OCI-LY3 (cell line): Measurements from ENCODE around the gene H2AZ2.

Source experiments
- H2AFZ ChIP-seq: fragments of 200-600, 300-600 bp; shearing (Covaris generic); 2 replicates; pipeline ENCODE4 v1.6.0; 2014; ENCODE audit warnings: antibody characterized with exemption, low read depth, low read length
- H3K27ac ChIP-seq: fragments of 200-600, 300-600 bp; sonication (generic); 2 replicates; pipeline ENCODE4 v1.5.1; 2014; ENCODE audit warnings: mild to moderate bottlenecking, low read length, moderate library complexity, mixed read lengths
- H3K27me3 ChIP-seq: fragments of 200-600, 300-600 bp; sonication (generic); 2 replicates; pipeline ENCODE4 v1.6.1; 2014; ENCODE audit warnings: low read depth, low read length, mixed read lengths
- H3K36me3 ChIP-seq: fragments of 200-600, 300-600 bp; sonication (generic); replicated peaks from 2 replicates; pipeline ENCODE3; 2014; ENCODE audit warnings: low read depth, low read length, mixed read lengths
- H3K4me1 ChIP-seq: fragments of 300-600, 200-600 bp; sonication (generic); 2 replicates; pipeline ENCODE4 v1.6.1; 2014; ENCODE audit warnings: low read length, mixed read lengths
- H3K4me2 ChIP-seq: fragments of 200-600, 300-600 bp; sonication (generic); 2 replicates; pipeline ENCODE4 v1.6.1; 2014; ENCODE audit warnings: low read length, mixed read lengths
- H3K4me3 ChIP-seq: fragments of 300-600, 200-600 bp; sonication (generic); 2 replicates; pipeline ENCODE4 v1.5.1; 2014; ENCODE audit warnings: antibody characterized with exemption, mild to moderate bottlenecking, low read length, moderate library complexity
- H3K79me2 ChIP-seq: fragments of 300-600, 200-600 bp; shearing (Covaris generic); 2 replicates; pipeline ENCODE4 v1.6.1; 2014; ENCODE audit warnings: mild to moderate bottlenecking, low read length, mixed read lengths
- H3K9ac ChIP-seq: fragments of 300-600, 200-600 bp; shearing (Covaris generic); 2 replicates; pipeline ENCODE4 v1.6.0; 2014; ENCODE audit warnings: mild to moderate bottlenecking, low read length, moderate library complexity
- H3K9me3 ChIP-seq: fragments of 200-600, 300-600 bp; shearing (Covaris generic); 2 replicates; pipeline ENCODE4 v1.6.1; 2014; ENCODE audit warnings: low read length, mixed read lengths; ENCODE audit not compliant: insufficient read depth
- H4K20me1 ChIP-seq: fragments of 200-600, 300-600 bp; sonication (generic); 2 replicates; pipeline ENCODE4 v1.6.1; 2016; ENCODE audit warnings: low read length, mixed read lengths; ENCODE audit not compliant: insufficient read depth
- CTCF ChIP-seq: fragments of 200-600, 300-600 bp; sonication (generic); IDR thresholded peaks from 2 replicates; pipeline ENCODE4 v1.5.1; 2014; ENCODE audit warnings: antibody characterized with exemption, low read length, low read depth
- EZH2phosphoT487 ChIP-seq: fragments of 200-600 bp; shearing (Covaris generic); IDR thresholded peaks from 2 replicates; pipeline ENCODE4 v1.6.1; 2018; ENCODE audit warnings: antibody characterized with exemption, mixed run types, low read depth

H2AZ2 gene

DNA sequence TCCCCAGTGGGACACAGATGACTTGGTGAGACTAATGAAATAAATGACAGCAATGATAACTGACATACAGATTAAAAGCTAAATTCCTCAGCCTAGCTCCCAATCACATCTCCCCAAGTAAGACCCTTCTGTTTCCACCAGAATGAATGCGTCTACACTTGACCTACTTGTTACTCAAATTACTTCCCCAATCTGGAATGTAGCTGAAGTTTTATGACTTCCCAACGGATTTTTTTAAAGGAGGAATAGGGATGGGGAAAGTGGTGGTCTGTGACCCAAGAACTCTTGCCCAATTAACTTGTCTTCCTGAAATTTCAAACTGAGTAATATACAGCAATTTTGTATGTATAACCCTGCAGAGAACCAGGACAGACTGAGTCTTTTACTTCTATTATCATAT, 9.1 kb downstream of the H2AZ2 start:
- Histone ChIP-seq H4K20me1 (peaks cover 12% of the 10 kb centered on the region), H3K27me3 (no peaks in the 10 kb centered on the region), H3K9me3 (no peaks in the 10 kb centered on the region), H3K36me3 (peaks cover 49% of the 10 kb centered on the region), H3K79me2 (peaks cover 76% of the 10 kb centered on the region), H3K9ac (no peak overlapping the region), H3K4me3 (no peak overlapping the region), H2AFZ (no peak overlapping the region), H3K4me2 (no peak overlapping the region), H3K27ac (no peak overlapping the region), H3K4me1 (no peaks in the 10 kb centered on the region)
- TF ChIP-seq EZH2phosphoT487 (no peak), CTCF (no peak)

DNA sequence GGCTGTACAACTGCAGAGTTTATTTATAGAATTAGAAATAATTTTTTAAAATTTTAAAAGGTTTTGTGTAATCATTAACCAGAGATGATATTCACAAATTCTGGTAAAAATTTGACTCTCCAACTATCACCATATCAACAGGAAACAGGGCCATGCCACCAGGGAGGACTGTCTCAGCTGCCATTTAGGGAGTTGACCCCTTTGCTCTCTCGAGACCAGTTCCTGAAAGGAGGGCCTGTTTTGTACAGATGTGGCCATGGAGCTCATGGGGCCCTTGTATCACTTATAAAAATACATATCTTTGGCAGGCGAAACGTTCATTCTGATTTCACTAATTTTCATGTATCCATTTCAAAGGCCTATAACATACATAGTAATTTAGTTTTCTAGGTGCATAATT, 20.3 kb downstream of the H2AZ2 start:
- Histone ChIP-seq H3K79me2 (no peaks in the 10 kb centered on the region), H3K27ac (no peak overlapping the region), H3K27me3 (no peaks in the 10 kb centered on the region), H3K4me2 (no peak overlapping the region), H3K4me1 (no peaks in the 10 kb centered on the region), H3K9me3 (no peaks in the 10 kb centered on the region), H3K9ac (no peak overlapping the region), H2AFZ (no peak overlapping the region), H4K20me1 (0 out of 2 replicates have a peak, but pooled peaks cover 3% of the 10 kb centered on the region), H3K4me3 (no peak overlapping the region), H3K36me3 (peaks cover 43% of the 10 kb centered on the region)
- no peak for TF ChIP-seq EZH2phosphoT487
- no peak for TF ChIP-seq CTCF

DNA sequence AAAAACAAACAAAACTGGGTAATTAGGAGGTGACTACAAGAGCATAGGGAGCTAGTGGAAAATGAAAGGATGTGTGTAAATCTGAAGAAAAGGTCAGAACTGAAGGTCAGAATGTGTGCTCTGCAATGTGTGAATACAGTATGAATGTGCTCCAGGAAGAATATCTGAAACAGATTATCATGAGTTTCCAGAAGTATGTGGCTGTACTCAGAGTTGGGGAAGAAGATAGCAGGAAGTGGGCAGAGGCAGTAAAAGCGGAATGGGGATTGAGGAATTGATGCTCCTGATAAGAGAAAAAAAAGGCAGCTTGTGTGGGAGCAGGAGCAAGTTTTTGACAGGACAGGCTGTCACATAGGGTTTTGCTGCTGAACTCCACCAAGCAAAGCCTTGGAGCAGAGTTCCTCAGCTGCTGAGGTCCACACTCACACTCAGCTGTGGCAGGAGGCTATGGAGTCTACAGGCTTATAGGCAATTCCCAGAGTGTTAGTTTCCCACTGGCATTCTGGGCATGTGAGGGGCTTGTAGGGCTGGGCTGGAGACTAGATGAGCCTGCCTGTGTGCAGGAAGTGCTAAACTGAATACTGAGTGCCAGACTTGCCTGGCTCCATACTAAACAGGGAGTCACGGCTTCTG, 22.9 kb downstream of the H2AZ2 start:
- Histone ChIP-seq H3K9ac (no peak overlapping the region), H2AFZ (no peak overlapping the region), H3K4me3 (no peak overlapping the region), H3K4me2 (no peak overlapping the region), H4K20me1 (0 out of 2 replicates have a peak, but pooled peaks cover 3% of the 10 kb centered on the region), H3K9me3 (no peaks in the 10 kb centered on the region), H3K27ac (no peak overlapping the region), H3K36me3 (peaks cover 26% of the 10 kb centered on the region), H3K79me2 (no peaks in the 10 kb centered on the region), H3K27me3 (no peaks in the 10 kb centered on the region), H3K4me1 (no peaks in the 10 kb centered on the region)
- TF ChIP-seq EZH2phosphoT487 (no peak), CTCF (no peak)

DNA sequence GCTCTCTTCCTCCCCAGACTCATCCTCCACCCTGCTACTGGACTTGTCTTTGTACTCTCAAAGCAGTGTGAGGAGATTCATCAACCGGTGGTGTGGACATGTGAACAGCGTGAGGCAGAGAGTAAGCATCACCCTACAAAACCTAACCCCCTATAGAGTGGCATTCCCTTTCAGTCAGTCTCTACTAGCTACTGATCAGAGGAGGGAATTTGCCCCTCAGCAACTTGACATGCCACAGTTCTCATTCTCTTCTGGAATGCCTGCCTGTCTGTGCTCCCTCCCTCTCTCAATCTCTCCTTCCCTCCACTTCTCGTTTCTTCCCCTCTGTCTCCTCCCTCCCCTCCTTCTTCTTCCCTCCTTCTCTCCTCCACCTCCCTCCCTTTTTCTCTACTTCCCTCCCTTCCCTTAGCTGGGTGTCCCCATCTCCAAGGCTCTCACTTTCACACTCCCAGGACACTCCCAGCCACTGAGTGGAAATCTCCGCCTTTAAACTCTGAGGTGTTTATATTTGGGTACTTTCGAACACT, 24.6 kb downstream of the H2AZ2 start:
- TF ChIP-seq CTCF (no peak), EZH2phosphoT487 (no peak)
- Histone ChIP-seq H3K36me3 (peaks cover 11% of the 10 kb centered on the region), H3K9me3 (no peaks in the 10 kb centered on the region), H4K20me1 (0 out of 2 replicates have a peak, but pooled peaks cover 3% of the 10 kb centered on the region), H2AFZ (no peak overlapping the region), H3K4me1 (no peaks in the 10 kb centered on the region), H3K27me3 (no peaks in the 10 kb centered on the region), H3K79me2 (no peaks in the 10 kb centered on the region), H3K4me2 (no peak overlapping the region), H3K9ac (no peak overlapping the region), H3K4me3 (no peak overlapping the region), H3K27ac (no peak overlapping the region)
